VCaP (cell line): ENCODE measurements around the gene AP4M1.

Source experiments
- H3K27ac ChIP-seq: fragments of 450-650 bp; 2 replicates; pipeline ENCODE4 v1.5.1; 2017
- TF ChIP-seq, protein P1 (sequence below): fragments of 450-650 bp; conservative IDR thresholded peaks from 2 replicates; pipeline ENCODE4 v1.5.1; 2017; ENCODE audit warnings: mild to moderate bottlenecking, moderate library complexity

The AP4M1 gene

GRCh38 chr7:100153708-100154535, 52.5 kb downstream of the AP4M1 start:
- TF ChIP-seq, protein P1, sequence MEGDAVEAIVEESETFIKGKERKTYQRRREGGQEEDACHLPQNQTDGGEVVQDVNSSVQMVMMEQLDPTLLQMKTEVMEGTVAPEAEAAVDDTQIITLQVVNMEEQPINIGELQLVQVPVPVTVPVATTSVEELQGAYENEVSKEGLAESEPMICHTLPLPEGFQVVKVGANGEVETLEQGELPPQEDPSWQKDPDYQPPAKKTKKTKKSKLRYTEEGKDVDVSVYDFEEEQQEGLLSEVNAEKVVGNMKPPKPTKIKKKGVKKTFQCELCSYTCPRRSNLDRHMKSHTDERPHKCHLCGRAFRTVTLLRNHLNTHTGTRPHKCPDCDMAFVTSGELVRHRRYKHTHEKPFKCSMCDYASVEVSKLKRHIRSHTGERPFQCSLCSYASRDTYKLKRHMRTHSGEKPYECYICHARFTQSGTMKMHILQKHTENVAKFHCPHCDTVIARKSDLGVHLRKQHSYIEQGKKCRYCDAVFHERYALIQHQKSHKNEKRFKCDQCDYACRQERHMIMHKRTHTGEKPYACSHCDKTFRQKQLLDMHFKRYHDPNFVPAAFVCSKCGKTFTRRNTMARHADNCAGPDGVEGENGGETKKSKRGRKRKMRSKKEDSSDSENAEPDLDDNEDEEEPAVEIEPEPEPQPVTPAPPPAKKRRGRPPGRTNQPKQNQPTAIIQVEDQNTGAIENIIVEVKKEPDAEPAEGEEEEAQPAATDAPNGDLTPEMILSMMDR = no peak
- H3K27ac ChIP-seq = no peak overlapping the region

DNA sequence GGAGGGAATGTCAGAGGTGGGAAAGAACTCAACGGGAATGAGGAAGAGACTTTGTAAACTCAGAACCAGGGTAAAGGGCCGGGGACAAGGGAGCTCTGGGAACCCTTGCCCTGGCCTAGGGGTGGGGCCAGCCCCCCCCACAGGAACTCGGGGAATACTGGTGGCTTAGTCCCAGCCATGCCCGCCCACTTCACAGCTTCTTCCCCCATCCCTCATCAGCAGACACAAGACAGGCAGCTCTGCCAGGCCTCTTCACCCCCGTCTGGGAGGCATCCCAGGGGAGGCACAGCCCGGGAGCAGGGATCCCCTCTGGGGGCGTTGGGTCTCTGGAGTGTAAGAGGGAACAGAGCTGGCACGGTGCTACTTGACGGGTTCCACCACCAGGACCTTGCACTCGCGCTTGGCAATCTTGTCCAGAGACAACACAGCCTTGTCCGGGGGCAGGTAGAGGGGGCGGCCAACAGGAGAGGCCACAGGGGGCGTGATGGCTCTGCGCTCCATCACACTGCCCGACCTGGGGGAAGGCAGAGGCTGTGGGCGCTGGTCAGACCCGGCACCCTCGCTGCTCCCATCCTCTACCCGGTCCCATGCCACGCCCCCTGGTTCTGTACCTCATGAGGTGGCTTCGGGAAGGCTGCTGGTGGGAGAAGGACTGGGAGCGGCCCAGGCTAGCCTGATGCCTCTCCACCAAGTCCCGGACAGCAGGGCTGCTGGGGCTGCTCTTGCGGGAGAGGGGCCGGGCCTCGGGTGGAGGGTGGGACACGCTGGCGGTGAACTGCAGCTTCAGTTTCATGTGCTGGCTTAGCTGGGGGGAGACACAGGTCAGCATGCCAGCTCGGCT, 53.4 kb downstream of the AP4M1 start:
- TF ChIP-seq, protein P1 = no peak
- H3K27ac ChIP-seq = no peak overlapping the region

- no peak overlapping the region for H3K27ac ChIP-seq
- TF ChIP-seq, protein P1 = no peak
Measured at GRCh38 chr7:100155553-100156317, 54.3 kb downstream of the AP4M1 start.

GRCh38 chr7:100156331-100157068, 55.1 kb downstream of the AP4M1 start:
- peak overlapping the region; percentile 88 for H3K27ac ChIP-seq

DNA sequence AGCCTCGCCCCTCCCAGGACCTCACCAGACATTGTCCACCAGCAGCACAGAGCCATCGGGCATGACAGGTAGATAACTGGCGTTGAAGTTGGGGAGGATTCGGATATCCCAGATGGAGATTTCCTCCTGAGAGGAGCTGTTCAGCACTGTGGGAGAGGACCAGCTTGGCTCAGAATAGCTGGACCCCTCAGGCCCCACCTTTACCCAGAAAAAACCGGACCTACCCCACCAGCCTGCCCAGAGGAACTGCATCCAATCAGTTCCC, 55.6 kb downstream of the AP4M1 start:
- H3K27ac ChIP-seq = peak overlapping the region; percentile 88
- TF ChIP-seq, protein P1 = no peak

More at GRCh38 chr7:100156331-100157068, 55.1 kb downstream of the AP4M1 start:
- TF ChIP-seq, protein P1 = no peak

DNA sequence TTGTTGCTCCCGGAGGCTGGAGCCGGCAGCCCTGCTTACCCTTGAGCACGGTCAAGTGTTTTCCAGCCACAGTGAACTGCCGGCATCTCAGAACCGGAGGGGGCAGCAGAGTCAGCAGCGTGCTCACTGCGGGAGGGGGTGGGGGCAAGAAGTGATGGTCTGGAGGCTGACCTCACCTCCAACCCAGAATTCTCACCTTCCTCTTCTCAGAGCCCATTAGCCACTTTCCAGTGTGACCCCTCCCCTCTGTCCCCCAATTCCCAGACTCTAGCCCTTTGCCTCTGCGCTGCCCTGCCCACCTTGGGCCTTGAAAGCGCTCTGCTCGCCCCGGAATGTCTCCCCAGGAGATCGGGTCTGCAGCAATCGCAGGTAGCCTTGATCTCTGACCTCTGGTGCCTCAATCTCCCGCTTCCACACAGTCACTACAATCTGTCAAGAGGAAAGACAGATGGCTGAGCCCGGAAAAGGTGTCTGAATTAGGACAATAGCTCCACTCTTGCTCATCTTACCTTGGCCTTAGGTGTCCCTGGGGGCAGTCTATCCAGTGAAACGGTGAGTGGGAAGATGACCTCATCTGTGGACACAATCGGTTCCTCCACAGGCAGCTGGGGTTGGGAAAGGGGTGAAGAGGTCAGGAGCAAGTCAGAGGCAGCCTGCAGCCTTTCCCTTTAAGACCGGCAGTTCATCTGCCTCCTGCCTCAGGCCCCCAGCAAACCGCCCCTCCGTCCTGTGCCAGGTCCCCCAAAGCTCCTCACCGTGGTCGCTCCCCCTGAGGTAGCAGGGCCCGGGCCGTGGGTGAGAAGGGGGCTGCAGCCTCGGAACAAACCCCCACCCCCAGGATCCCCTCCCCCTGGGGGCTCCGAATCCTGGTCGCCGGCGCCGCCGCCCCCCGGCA, 56.1 kb downstream of the AP4M1 start:
- peak overlapping the region; percentile 88 for H3K27ac ChIP-seq
- TF ChIP-seq, protein P1 = peak; percentile 11; the same call in 1 of the 2 replicates
